A673 (cell line): ENCODE results near the gene PTGES3L.

Source experiments
- CTCF ChIP-seq: fragments of 300-800, 200-600 bp; sonication (generic); conservative IDR thresholded peaks from 2 replicates; pipeline ENCODE4 v1.5.1; 2017; ENCODE audit warnings: low read depth, mild to moderate bottlenecking, antibody characterized with exemption, low read length, moderate library complexity, mixed read lengths
- EZH2 ChIP-seq: fragments of 200-600 bp; sonication (generic); IDR thresholded peaks from 2 replicates; pipeline ENCODE4 v1.6.1; 2017; ENCODE audit warnings: borderline replicate concordance, low read depth, mild to moderate bottlenecking, mixed read lengths, antibody characterized with exemption, low read length; ENCODE audit not compliant: poor library complexity, severe bottlenecking

GRCh38 chr17:42924891-42925290 lies 55.0 kb downstream of the PTGES3L start:
- TF ChIP-seq CTCF (no peak), EZH2 (no peak)
